ENCODE measurements around the gene RALGDS.

GRCh38 chr9:133167769-133168168 lies 46.7 kb upstream of the RALGDS start:
- TF ChIP-seq CTCF (conservative IDR thresholded peaks at IDR 0.05) (no peak), EZH2 (IDR thresholded peaks at IDR 0.05; ENCODE audit: low read depth) (no peak)

Data from PC-9 (cell line).